GM10248 (cell line): ENCODE results near the gene RASL12.

Experiments
- CTCF ChIA-PET: fragments of 300-600 bp; sonication (Branson Sonifier 250); formaldehyde crosslinking; extraction: SDS; loops from one replicate; lab custom pipeline; 2021; ENCODE audit warnings: antibody characterized with exemption; lab: Yijun Ruan, JAX
- POLR2A ChIA-PET: fragments of 350-650 bp; sonication (Branson Sonifier 250); formaldehyde crosslinking; extraction: SDS; loops from one replicate; lab custom pipeline; 2020; ENCODE audit warnings: antibody characterized with exemption; lab: Yijun Ruan, JAX
- DNase-seq: peaks from one replicate; pipeline ENCODE4 v3.0.0; 2012; ENCODE audit errors: extremely low spot score
- TF ChIP-seq, protein P1 (sequence below): IDR thresholded peaks from 2 replicates; pipeline ENCODE4 v1.5.1; 2012; ENCODE audit warnings: mild to moderate bottlenecking, low read depth; ENCODE audit errors: extremely low read depth, missing control alignments, control extremely low read depth

The RASL12 gene

DNA sequence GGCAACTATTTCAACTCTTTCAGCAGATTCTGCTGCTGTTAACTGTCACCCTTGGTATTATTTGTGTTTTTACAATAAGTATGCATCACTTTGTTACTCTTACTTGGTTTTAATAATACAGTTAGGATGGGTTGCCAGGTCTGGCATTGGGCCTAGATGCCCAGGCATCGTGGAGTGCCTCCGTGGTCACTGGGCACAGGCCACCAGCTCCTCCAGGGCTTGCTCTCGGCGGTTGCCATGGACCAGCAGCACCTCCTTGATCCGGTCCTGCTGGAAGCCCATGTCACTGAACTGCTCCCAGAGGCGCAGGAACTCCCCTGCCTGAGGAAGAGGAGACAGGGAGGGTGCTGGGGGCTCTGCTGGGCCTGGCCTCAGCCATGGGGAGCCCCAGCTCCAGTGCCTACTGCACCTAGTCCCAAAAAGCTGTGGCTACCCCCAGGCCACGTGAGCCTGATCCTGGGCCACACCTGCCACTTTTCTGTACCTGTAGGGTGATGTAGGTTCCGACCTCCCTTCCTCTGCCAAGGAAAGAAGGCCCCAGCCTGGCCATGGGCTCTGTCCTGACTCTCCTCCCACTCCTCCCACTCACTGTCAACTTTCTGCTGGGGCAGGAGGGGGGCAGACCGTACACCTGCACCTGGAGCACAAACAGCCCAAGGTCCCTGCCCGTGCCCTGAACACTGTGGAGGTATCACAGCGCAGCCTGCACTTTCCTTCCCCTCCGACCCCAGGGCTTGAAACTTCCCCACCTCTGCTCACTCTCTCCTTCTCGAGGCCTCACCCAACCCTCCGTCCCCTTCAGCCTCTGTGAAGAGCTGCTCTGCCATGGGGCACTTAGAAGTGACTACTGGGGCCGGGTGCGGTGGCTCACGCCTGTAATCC is 25.4 kb upstream of the RASL12 start:
- DNase-seq: no peak
- TF ChIP-seq, protein P1, sequence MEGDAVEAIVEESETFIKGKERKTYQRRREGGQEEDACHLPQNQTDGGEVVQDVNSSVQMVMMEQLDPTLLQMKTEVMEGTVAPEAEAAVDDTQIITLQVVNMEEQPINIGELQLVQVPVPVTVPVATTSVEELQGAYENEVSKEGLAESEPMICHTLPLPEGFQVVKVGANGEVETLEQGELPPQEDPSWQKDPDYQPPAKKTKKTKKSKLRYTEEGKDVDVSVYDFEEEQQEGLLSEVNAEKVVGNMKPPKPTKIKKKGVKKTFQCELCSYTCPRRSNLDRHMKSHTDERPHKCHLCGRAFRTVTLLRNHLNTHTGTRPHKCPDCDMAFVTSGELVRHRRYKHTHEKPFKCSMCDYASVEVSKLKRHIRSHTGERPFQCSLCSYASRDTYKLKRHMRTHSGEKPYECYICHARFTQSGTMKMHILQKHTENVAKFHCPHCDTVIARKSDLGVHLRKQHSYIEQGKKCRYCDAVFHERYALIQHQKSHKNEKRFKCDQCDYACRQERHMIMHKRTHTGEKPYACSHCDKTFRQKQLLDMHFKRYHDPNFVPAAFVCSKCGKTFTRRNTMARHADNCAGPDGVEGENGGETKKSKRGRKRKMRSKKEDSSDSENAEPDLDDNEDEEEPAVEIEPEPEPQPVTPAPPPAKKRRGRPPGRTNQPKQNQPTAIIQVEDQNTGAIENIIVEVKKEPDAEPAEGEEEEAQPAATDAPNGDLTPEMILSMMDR: no peak
- ChIA-PET CTCF (interaction anchor here (2.1 kb wide), 1 partner anchor 9 kb away, joined by 6 read pairs; no protein-coding TSS in a partner anchor), POLR2A (no interaction called here)

DNA sequence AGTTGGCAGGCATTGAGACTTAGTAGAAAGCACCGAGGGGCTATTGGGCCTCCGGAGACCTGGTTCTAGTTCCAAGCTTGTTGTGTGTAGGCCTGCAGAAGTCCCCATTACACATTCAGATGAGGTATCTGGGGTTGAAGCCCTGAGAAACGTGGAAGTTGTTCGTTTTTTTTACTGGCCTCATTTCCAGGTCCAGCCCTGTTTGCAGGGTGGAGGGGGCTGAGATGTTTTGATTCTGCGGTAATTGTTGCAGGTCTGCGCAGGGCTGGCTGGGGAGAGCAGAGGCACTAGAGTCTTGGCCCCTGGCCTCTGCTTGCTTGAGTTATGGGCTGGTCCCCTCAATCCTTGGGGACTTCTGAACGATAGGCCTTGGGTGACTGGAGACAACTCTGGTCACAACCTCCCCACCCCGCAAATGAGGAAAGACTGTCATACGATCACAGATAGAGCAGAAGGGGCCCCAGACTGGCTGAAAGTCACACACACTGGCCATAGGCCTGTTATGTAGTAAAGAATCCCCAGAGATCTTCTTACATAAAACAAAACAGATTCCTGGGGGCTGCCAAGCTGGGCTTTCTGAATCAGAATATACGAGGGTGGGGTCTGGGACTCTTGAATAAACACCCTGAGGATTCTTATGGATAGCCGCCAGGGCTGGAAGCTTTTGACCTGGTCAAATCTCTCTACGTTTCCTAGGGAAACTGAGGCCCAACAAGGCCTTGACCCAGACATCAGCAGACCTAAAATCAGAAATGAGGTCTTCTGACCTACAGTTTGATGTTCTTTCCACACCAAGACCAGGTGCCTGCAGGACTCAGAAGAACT is 24.4 kb upstream of the RASL12 start:
- POLR2A ChIA-PET: no interaction called here
- DNase-seq: no peak
- TF ChIP-seq, protein P1: no peak
- CTCF ChIA-PET: interaction anchor here (1.0 to 2.1 kb wide), 3 partner anchors 10 to 58 kb away, joined by 3 to 6 read pairs (median 3); no protein-coding TSS in a partner anchor

DNA sequence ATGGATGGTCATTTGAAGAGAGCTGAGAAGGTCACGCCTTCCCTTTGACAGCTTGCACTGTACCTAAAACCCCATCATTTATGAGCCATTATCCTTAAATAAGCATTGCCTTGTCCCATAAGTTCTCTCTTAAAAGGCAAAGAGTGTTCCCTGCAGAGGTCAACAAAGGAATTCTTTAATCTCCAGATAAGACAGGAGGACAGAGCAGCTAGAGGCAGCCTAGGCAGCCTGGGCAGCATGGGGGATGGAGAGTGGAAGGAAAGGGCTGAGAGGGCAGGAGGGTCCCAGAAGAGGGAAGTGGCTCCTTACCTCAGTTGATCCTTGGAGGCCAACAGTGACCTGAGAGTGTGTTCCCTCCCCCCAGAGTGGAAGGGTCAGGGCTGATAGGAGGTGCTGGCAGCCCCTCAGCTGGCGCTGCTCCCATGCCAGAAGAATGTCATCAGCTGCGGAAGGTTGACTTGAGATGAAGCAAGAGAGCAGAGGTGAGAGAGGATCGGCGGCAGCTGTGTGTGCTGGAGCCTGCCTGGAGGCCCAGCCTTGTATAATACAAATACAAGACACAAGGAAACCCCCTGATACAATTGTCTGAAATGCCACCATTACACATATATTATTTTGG is 21.5 kb upstream of the RASL12 start:
- DNase-seq: no peak
- TF ChIP-seq, protein P1: no peak
- ChIA-PET CTCF (interaction anchor here (1.4 to 1.9 kb wide), 2 partner anchors 34 to 296 kb away, joined by 3 to 5 read pairs; no protein-coding TSS in a partner anchor), POLR2A (no interaction called here)

DNA sequence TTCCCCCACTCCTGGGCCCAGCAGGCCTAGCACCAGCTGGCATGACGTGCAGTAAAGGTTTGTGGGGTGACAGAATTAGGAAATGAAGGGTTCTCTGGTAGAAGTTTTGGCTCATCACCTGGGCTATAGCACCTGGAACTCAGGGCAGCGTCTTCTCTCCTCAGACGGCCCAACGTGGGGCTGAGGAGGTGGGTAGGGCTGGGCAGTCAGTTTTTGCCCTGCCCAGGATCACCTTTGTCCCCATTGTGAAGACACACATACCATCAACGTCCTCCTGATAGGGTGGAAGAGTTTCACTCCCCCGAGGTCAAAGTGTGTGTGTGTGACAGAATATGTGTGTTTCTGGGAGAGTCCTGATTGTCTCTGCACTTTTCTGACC is 20.8 kb upstream of the RASL12 start:
- no peak for DNase-seq
- ChIA-PET CTCF (interaction anchor here (1.4 to 1.9 kb wide), 2 partner anchors 33 to 296 kb away, joined by 3 to 5 read pairs; no protein-coding TSS in a partner anchor), POLR2A (no interaction called here)
- TF ChIP-seq, protein P1: no peak

DNA sequence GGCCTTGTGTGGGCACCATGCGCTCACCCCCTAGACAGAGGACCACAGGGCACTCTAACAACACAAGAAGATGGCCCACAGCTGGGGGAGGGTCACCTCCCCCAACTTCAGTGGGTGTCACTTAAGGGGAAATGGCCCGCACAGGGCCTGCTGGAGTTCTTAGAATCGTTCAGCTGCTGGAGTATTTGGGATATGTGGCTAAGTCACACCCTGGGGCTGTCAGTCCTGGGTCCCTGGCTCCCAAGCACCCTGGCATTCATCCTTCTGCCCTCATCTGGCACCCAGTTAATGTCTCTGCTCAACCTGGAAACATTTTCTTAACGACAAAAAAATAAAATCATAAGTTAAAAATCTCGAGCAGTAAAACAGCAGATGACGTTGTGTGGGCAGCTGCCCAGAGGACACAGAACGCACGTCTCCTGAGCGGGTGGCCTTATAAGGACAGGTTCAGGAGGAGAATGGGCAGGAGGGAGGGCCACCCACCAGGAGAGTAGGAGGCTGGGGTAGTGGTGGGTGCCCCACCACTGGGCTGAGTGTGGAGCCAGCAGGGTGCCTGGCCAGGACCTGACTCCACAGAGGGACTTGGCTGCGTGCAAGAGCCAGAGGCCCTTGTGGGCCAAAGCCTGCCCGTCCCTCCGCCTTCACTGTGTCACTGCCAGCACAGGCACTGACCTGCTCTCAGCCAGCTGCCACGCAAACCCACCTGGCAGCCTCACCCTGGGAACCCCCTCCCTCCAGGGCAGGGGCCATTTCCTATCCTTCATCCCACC is 20.3 kb upstream of the RASL12 start:
- CTCF ChIA-PET: interaction anchor here (1.0 to 3.2 kb wide), 6 partner anchors 14 to 54 kb away, joined by 4 to 17 read pairs (median 6); no protein-coding TSS in a partner anchor
- TF ChIP-seq, protein P1: no peak
- POLR2A ChIA-PET: no interaction called here
- DNase-seq: no peak
